ENCODE measurements around the gene EZR. TPM values are rescaled to one million over a fixed set of nuclear protein-coding genes. Genes with fewer than 3 reads are reported as not detected.
"Not testable (repeated sequence)": the region's sequence is repeated elsewhere in the genome, so short reads cannot be mapped to it uniquely, and the experiment has no call there.

EZR gene
- total RNA-seq, 2 experiments from 2014 or later, result 268 to 415 TPM

DNA sequence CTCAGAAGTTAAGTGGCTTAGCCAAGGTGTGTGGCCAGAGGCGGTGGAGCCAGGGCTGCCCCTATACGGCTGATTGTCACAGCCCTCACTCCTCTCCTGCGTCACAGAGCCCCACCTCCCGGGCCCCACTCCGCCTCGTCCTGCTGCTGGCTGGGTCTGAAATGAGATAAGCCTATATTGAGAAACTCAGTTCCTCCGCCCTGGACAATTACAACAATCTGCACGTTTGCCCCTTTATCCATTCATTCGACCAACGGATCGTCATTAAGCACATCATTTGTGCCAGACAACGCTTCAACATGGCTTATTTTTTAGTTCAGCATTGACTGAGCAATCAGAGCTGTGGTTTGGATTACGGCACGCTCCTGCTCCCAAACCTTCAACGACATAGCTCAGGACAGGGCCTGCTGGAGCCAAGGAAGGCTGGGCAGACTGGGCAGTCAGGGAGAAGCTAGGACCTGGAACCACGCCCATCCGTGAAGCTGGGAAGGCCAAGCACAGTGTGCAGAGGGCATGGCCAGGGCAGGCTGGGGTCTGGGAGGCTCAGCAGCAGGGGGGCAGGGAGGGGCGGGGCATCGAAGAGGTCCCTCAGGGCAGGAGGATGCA is 16.6 kb upstream of the EZR start:
- no peak for TF ChIP-seq EZH2phosphoT487 (IDR thresholded peaks at IDR 0.05; ENCODE audit: borderline replicate concordance, low read depth, low read length)
- POLR2A ChIA-PET, result interaction anchor here (0.5 to 1.2 kb wide), 3 partner anchors 8 to 207 kb away, joined by 3 to 5 read pairs (median 3); no protein-coding TSS in a partner anchor
- no peak overlapping the region for H3K27ac ChIP-seq (ENCODE audit: low read depth, low read length, poor library complexity, severe bottlenecking)
- H3K36me3 ChIP-seq (ENCODE audit: insufficient read depth, low read length), result no peaks in the 10 kb centered on the region; the same call in 1 of the 2 replicates
- no peaks in the 10 kb centered on the region for H4K20me1 ChIP-seq (ENCODE audit: insufficient read depth, low read length)
- no TSS peak for BruUV-seq (replicated peaks)
- intact Hi-C loops (cut with micrococcal nuclease; ENCODE audit: unreplicated experiment), result no loop called here
- H3K9me2 ChIP-seq (ENCODE audit: insufficient read depth, low read length), result no peaks in the 10 kb centered on the region
- H3K9me3 ChIP-seq (ENCODE audit: low read length), result no peaks in the 10 kb centered on the region
- CTCF ChIA-PET (ENCODE audit: unreplicated experiment), result no interaction called here
- H3K4me2 ChIP-seq (ENCODE audit: low read length), result no peak overlapping the region; the same call in 1 of the 2 replicates
- no peak overlapping the region for H3K4me3 ChIP-seq (ENCODE audit: low read depth, low read length, poor library complexity, severe bottlenecking)
- DNase-seq (ENCODE audit: low spot score), result no peak
- H2AFZ ChIP-seq (ENCODE audit: low read length), result no peak overlapping the region
- H3K79me2 ChIP-seq (ENCODE audit: insufficient read depth, low read depth, low read length), result no peaks in the 10 kb centered on the region
- peaks cover 4% of the 10 kb centered on the region for H3K4me1 ChIP-seq (ENCODE audit: insufficient read depth, low read length, poor library complexity, severe bottlenecking)

DNA sequence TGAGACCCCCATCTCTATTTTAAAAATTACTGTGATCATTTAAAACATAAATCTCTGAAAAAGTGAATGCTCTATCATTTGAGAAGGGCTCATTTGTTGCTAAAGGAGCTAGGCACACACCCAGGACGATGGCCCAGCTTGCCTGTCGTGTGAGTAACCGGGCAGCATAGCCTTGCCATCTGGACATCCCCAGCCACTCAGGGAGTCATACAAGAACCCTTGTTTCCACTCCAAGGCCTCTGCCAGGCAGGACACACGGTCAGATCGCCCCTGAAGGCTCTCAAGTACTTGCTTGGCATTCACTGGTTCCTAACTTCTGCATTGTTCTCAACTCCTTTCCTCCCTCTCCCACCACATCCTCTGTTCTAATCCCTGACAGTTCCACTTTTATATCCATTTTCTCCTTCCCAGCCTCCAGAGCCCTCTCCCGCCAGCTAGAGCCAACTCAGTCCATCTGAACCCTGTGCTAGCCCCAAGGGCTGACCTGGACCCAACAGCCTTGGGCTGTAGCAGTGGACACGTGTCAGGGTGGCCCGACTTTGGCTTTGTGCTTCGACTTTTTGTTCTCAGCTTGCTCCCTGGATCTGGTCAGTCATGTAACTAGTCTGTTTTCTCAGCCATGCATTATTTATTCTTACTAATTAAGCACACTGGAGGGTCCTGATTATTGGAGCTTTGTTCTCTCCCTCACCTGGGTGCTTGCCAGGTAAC is 15.7 kb upstream of the EZR start:
- BruUV-seq (replicated peaks), result no TSS peak

DNA sequence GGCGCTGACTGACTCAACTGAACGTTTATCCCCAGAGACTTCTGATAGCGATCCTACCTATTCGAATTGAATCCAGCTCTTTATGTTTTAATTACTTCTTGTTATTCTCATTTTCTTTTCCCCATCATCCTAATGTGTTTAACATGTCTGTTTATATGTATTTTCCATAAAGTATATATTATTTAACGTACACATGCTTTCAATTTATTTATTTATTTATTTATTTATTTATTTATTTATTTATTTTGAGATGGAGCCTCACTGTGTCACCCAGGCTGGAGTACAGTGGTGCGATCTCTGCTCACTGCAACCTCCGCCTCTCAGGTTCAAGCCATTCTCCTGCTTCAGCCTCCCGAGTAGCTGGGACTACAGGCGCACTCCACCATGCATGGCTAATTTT is 13.6 kb upstream of the EZR start:
- H3K27ac ChIP-seq (ENCODE audit: low read depth, low read length, poor library complexity, severe bottlenecking); H4K20me1 ChIP-seq (ENCODE audit: insufficient read depth, low read length); H3K36me3 ChIP-seq (ENCODE audit: insufficient read depth, low read length); H2AFZ ChIP-seq (ENCODE audit: low read length); H3K79me2 ChIP-seq (ENCODE audit: insufficient read depth, low read depth, low read length); DNase-seq (ENCODE audit: low spot score); H3K9me3 ChIP-seq (ENCODE audit: low read length); H3K4me1 ChIP-seq (ENCODE audit: insufficient read depth, low read length, poor library complexity, severe bottlenecking); H3K4me2 ChIP-seq (ENCODE audit: low read length); CTCF ChIA-PET (ENCODE audit: unreplicated experiment); intact Hi-C loops (cut with micrococcal nuclease; ENCODE audit: unreplicated experiment); BruUV-seq (replicated peaks); H3K4me3 ChIP-seq (ENCODE audit: low read depth, low read length, poor library complexity, severe bottlenecking); H3K9me2 ChIP-seq (ENCODE audit: insufficient read depth, low read length): not testable (repeated sequence)
- POLR2A ChIA-PET, result interaction anchor here (0.7 to 1.8 kb wide), 9 partner anchors 9 to 57 kb away, joined by 3 to 11 read pairs (median 3); no protein-coding TSS in a partner anchor

More for the DNA sequence above, 15.7 kb upstream of the EZR start:
- Histone ChIP-seq H3K27ac (ENCODE audit: low read depth, low read length, poor library complexity, severe bottlenecking) (no peak overlapping the region), H2AFZ (ENCODE audit: low read length) (no peak overlapping the region), H3K4me1 (ENCODE audit: insufficient read depth, low read length, poor library complexity, severe bottlenecking) (peaks cover 4% of the 10 kb centered on the region), H3K9me2 (ENCODE audit: insufficient read depth, low read length) (no peaks in the 10 kb centered on the region), H3K4me2 (ENCODE audit: low read length) (no peak overlapping the region), H4K20me1 (ENCODE audit: insufficient read depth, low read length) (no peaks in the 10 kb centered on the region), H3K79me2 (ENCODE audit: insufficient read depth, low read depth, low read length) (no peaks in the 10 kb centered on the region), H3K9me3 (ENCODE audit: low read length) (no peaks in the 10 kb centered on the region), H3K36me3 (ENCODE audit: insufficient read depth, low read length) (no peaks in the 10 kb centered on the region), H3K4me3 (ENCODE audit: low read depth, low read length, poor library complexity, severe bottlenecking) (no peak overlapping the region)
- no peak for DNase-seq (ENCODE audit: low spot score)
- intact Hi-C loops (cut with micrococcal nuclease; ENCODE audit: unreplicated experiment), result no loop called here
- ChIA-PET POLR2A (interaction anchor here (0.5 to 1.2 kb wide), 2 partner anchors 9 to 23 kb away, joined by 3 to 5 read pairs; no protein-coding TSS in a partner anchor), CTCF (ENCODE audit: unreplicated experiment) (no interaction called here)
- TF ChIP-seq, protein P1, sequence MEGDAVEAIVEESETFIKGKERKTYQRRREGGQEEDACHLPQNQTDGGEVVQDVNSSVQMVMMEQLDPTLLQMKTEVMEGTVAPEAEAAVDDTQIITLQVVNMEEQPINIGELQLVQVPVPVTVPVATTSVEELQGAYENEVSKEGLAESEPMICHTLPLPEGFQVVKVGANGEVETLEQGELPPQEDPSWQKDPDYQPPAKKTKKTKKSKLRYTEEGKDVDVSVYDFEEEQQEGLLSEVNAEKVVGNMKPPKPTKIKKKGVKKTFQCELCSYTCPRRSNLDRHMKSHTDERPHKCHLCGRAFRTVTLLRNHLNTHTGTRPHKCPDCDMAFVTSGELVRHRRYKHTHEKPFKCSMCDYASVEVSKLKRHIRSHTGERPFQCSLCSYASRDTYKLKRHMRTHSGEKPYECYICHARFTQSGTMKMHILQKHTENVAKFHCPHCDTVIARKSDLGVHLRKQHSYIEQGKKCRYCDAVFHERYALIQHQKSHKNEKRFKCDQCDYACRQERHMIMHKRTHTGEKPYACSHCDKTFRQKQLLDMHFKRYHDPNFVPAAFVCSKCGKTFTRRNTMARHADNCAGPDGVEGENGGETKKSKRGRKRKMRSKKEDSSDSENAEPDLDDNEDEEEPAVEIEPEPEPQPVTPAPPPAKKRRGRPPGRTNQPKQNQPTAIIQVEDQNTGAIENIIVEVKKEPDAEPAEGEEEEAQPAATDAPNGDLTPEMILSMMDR (conservative IDR thresholded peaks at IDR 0.05; ENCODE audit: low read length), result no peak
- TF ChIP-seq EZH2phosphoT487 (IDR thresholded peaks at IDR 0.05; ENCODE audit: borderline replicate concordance, low read depth, low read length), result no peak

All from OCI-LY7 (cell line).